Transverse colon (tissue), 4 donors: Measurements from ENCODE around the gene KLHL11. TPM values are rescaled to one million over a fixed set of nuclear protein-coding genes. Genes with fewer than 3 reads are reported as not detected.

Experiments
- DNase-seq: peaks from one replicate; pipeline ENCODE4 v3.0.0-alpha.2; 2019
- H3K27ac ChIP-seq, 4 donors: fragments of 200-600 bp; sonication (generic); 2 replicates each; pipeline ENCODE4 v1.5.1; 2016 to 2018; ENCODE audit warnings: inconsistent platforms in 4 of 4
- H3K27me3 ChIP-seq: fragments of 200-600 bp; sonication (generic); 2 replicates; pipeline ENCODE4 v1.5.1; 2017; ENCODE audit warnings: inconsistent platforms
- H3K36me3 ChIP-seq, 4 donors: fragments of 200-600 bp; sonication (generic); 2 replicates each; pipeline ENCODE4 v1.5.1; 2017 to 2019; ENCODE audit warnings: inconsistent platforms in 4 of 4
- H3K4me1 ChIP-seq, 4 donors: fragments of 200-600 bp; sonication (generic); 2 replicates each; pipeline ENCODE4 v1.5.1; 2017 to 2020; ENCODE audit warnings: inconsistent platforms in 4 of 4
- H3K4me3 ChIP-seq, 4 donors: fragments of 200-600 bp; sonication (generic); 1 replicate in 1 of 4; 2 replicates in 3 of 4; pipeline versions ENCODE4 v1.5.1 to v1.6.1; 2017 to 2019; ENCODE audit warnings: inconsistent platforms in 4 of 4
- H3K9me3 ChIP-seq, 2 donors: fragments of 200-600 bp; sonication (generic); 2 replicates each; pipeline ENCODE4 v1.5.1; 2017 to 2019; ENCODE audit warnings: inconsistent platforms in 2 of 2
- CTCF ChIP-seq, 5 experiments: fragments of 200-600 bp in 3 of 5; fragments of 450-650 bp in 2 of 5; sonication (generic) in 3 of 5; IDR thresholded peaks; 1 replicate in 2 of 5; 2 replicates in 3 of 5; pipeline ENCODE4 v1.5.1; 2016 to 2017; ENCODE audit warnings: antibody characterized with exemption in 5 of 5, inconsistent platforms in 3 of 5, mild to moderate bottlenecking in 2 of 5, moderate library complexity in 1 of 5
- EP300 ChIP-seq: sonication (generic); formaldehyde crosslinking; IDR thresholded peaks from one replicate; pipeline ENCODE4 v1.6.1; 2017; ENCODE audit warnings: antibody characterized with exemption, low read depth
- POLR2A ChIP-seq: fragments of 450-650 bp; IDR thresholded peaks from one replicate; pipeline ENCODE4 v1.6.1; 2016; ENCODE audit warnings: antibody characterized with exemption, mild to moderate bottlenecking, moderate library complexity
- POLR2AphosphoS5 ChIP-seq, 3 donors: sonication (generic); formaldehyde crosslinking; IDR thresholded peaks; one replicate each; pipeline ENCODE4 v1.6.1; 2016; ENCODE audit warnings: antibody characterized with exemption in 3 of 3
- WGBS, 2 donors: methylation state at CpG; one replicate each; pipeline ENCODE4 v1.1.5; 2018; ENCODE audit warnings: low coverage in 1 of 2; 5-methylcytosine and 5-hydroxymethylcytosine counted together
- in situ Hi-C, 4 donors: fragments of 200-750 bp; cut with MboI; loops; one replicate each; pipeline versions ENCODE4 v1.15.0 to v1.15.1; 2017; ENCODE audit warnings: low sequenced_read_pairs in 3 of 4, low pct_ligation_motif_present in 1 of 4, low pct_unique_long_range_greater_than_20kb in 1 of 4
- intact Hi-C: fragments of 100-400 bp; cut with DNase I; formaldehyde crosslinking; loops from one replicate; pipeline ENCODE4 v1.15.1; 2023; ENCODE audit warnings: low total_unique reads
- total RNA-seq, 4 donors: library from RNA; depleted of rRNA; stranded (reverse); fragments of >200 nt; gene quantifications; one replicate each; pipeline ENCODE4 v1.1.0, GENCODE V29; 2016

Gene KLHL11
- total RNA-seq, 4 donors from 2014 or later, result 5.4 to 19.5 (median 15.9) TPM

- DNase-seq, result no peak
- no peak for TF ChIP-seq POLR2A
- TF ChIP-seq POLR2AphosphoS5 (IDR thresholded peaks at IDR 0.05), result no peak
- no peak for TF ChIP-seq CTCF (IDR thresholded peaks at IDR 0.05)
- TF ChIP-seq EP300, result no peak
- in situ Hi-C loops, result no loop called here
- H3K27ac ChIP-seq, result no peak overlapping the region
- H3K4me3 ChIP-seq, result no peak overlapping the region
- no peaks in the 10 kb centered on the region for H3K27me3 ChIP-seq
- WGBS, 2 donors, result 57 to 72% methylated on average over 1 to 12 of the region's 12 CpGs
- intact Hi-C loops, result no loop called here
- no peaks in the 10 kb centered on the region for H3K4me1 ChIP-seq
- H3K9me3 ChIP-seq, result no peaks in the 10 kb centered on the region
- H3K36me3 ChIP-seq, result no peaks in the 10 kb centered on the region
Measured at GRCh38 chr17:41822216-41823140, 42.7 kb downstream of the KLHL11 start.

GRCh38 chr17:41821776-41822175 lies 43.4 kb downstream of the KLHL11 start:
- H3K27me3 ChIP-seq, result no peaks in the 10 kb centered on the region
- no peak overlapping the region for H3K4me3 ChIP-seq
- DNase-seq, result no peak
- 77 to 81% methylated on average over 7 to 14 of the region's 14 CpGs for WGBS, 2 donors
- no peak overlapping the region for H3K27ac ChIP-seq
- no peaks in the 10 kb centered on the region for H3K9me3 ChIP-seq
- no peaks in the 10 kb centered on the region for H3K4me1 ChIP-seq
- in situ Hi-C loops (no loop called here), intact Hi-C loops (no loop called here)
- TF ChIP-seq POLR2A, result no peak
- no peak for TF ChIP-seq POLR2AphosphoS5 (IDR thresholded peaks at IDR 0.05)
- no peak for TF ChIP-seq EP300
- TF ChIP-seq CTCF (IDR thresholded peaks at IDR 0.05), result no peak
- H3K36me3 ChIP-seq, result no peaks in the 10 kb centered on the region

GRCh38 chr17:41818024-41818423 lies 47.2 kb downstream of the KLHL11 start:
- DNase-seq, result no peak
- TF ChIP-seq EP300, result no peak
- TF ChIP-seq POLR2AphosphoS5 (IDR thresholded peaks at IDR 0.05), result no peak
- no peak for TF ChIP-seq CTCF (IDR thresholded peaks at IDR 0.05)
- TF ChIP-seq POLR2A, result no peak
- no peaks in the 10 kb centered on the region for H3K36me3 ChIP-seq

GRCh38 chr17:41816637-41817320 lies 48.4 kb downstream of the KLHL11 start:
- no peaks in the 10 kb centered on the region for H3K9me3 ChIP-seq
- no peaks in the 10 kb centered on the region for H3K27me3 ChIP-seq
- H3K4me1 ChIP-seq, result peaks cover 0 to 18% (median 10%) of the 10 kb centered on the region in 4 donors
- 60 to 91% methylated on average over 1 to 23 of the region's 23 CpGs for WGBS, 2 donors
- intact Hi-C loops (no loop called here), in situ Hi-C loops (no loop called here)
- no peak for DNase-seq
- no peak for TF ChIP-seq POLR2AphosphoS5 (IDR thresholded peaks at IDR 0.05)
- no peak for TF ChIP-seq POLR2A
- no peak for TF ChIP-seq CTCF (IDR thresholded peaks at IDR 0.05)
- no peak for TF ChIP-seq EP300
- no peak overlapping the region for H3K27ac ChIP-seq
- no peak overlapping the region for H3K4me3 ChIP-seq
- H3K36me3 ChIP-seq, result no peaks in the 10 kb centered on the region

More at GRCh38 chr17:41818024-41818423, 47.2 kb downstream of the KLHL11 start:
- H3K4me3 ChIP-seq, result no peak overlapping the region
- H3K27me3 ChIP-seq, result no peaks in the 10 kb centered on the region
- intact Hi-C loops (no loop called here), in situ Hi-C loops (no loop called here)
- peaks cover 0 to 7% (median 4%) of the 10 kb centered on the region in 4 donors for H3K4me1 ChIP-seq
- no peak overlapping the region for H3K27ac ChIP-seq
- no peaks in the 10 kb centered on the region for H3K9me3 ChIP-seq
- WGBS, 2 donors, result 95% methylated on average over 19 of the region's 20 CpGs; no CpG with 5 or more reads in 1 of the 2 donors
